ENCODE data around the gene CHN2. TPM values are rescaled to one million over a fixed set of nuclear protein-coding genes. Genes with fewer than 3 reads are reported as not detected.

Gene CHN2
- total RNA-seq, 1 donor from 2014 or later: 0.33 TPM

GRCh38 chr7:29479301-29480200 is 285.0 kb downstream of the CHN2 start:
- Mint-ChIP-seq H3K4me3 (no peak overlapping the region), H3K27ac (no peak overlapping the region)
- intact Hi-C loops (cut with micrococcal nuclease): no loop called here

GRCh38 chr7:29480451-29480850 is 285.9 kb downstream of the CHN2 start:
- Mint-ChIP-seq H3K4me3 (no peak overlapping the region), H3K4me1 (no peaks in the 10 kb centered on the region), H3K9me3 (no peaks in the 10 kb centered on the region), H3K27me3 (no peaks in the 10 kb centered on the region), H3K27ac (no peak overlapping the region), H3K36me3 (ENCODE audit: low read depth) (no peaks in the 10 kb centered on the region)
- no peak for DNase-seq
- intact Hi-C loops (cut with micrococcal nuclease): no loop called here

More at GRCh38 chr7:29479301-29480200, 285.0 kb downstream of the CHN2 start:
- H3K4me1 Mint-ChIP-seq: no peaks in the 10 kb centered on the region
- H3K9me3 Mint-ChIP-seq: no peaks in the 10 kb centered on the region
- no peak for DNase-seq
- H3K36me3 Mint-ChIP-seq (ENCODE audit: low read depth): no peaks in the 10 kb centered on the region
- no peaks in the 10 kb centered on the region for H3K27me3 Mint-ChIP-seq

- Mint-ChIP-seq H3K9me3 (no peaks in the 10 kb centered on the region), H3K36me3 (ENCODE audit: low read depth) (no peaks in the 10 kb centered on the region), H3K4me3 (no peak overlapping the region), H3K4me1 (no peaks in the 10 kb centered on the region), H3K27me3 (no peaks in the 10 kb centered on the region), H3K27ac (no peak overlapping the region)
- no peak for DNase-seq
- intact Hi-C loops (cut with micrococcal nuclease): no loop called here
Observed at GRCh38 chr7:29480934-29481651, 286.5 kb downstream of the CHN2 start.

- no peaks in the 10 kb centered on the region for H3K4me1 Mint-ChIP-seq
- intact Hi-C loops (cut with micrococcal nuclease): no loop called here
- DNase-seq: no peak
- no peak overlapping the region for H3K4me3 Mint-ChIP-seq
- H3K9me3 Mint-ChIP-seq: no peaks in the 10 kb centered on the region
- H3K27ac Mint-ChIP-seq: no peak overlapping the region
- H3K27me3 Mint-ChIP-seq: no peaks in the 10 kb centered on the region
- no peaks in the 10 kb centered on the region for H3K36me3 Mint-ChIP-seq (ENCODE audit: low read depth)
Observed at GRCh38 chr7:29482056-29482455, 287.5 kb downstream of the CHN2 start.

- H3K4me1 Mint-ChIP-seq: no peaks in the 10 kb centered on the region
- H3K4me3 Mint-ChIP-seq: no peak overlapping the region
- no peak overlapping the region for H3K27ac Mint-ChIP-seq
- H3K36me3 Mint-ChIP-seq (ENCODE audit: low read depth): no peaks in the 10 kb centered on the region
- intact Hi-C loops (cut with micrococcal nuclease): no loop called here
- DNase-seq: no peak
- no peaks in the 10 kb centered on the region for H3K9me3 Mint-ChIP-seq
- H3K27me3 Mint-ChIP-seq: no peaks in the 10 kb centered on the region
Observed at GRCh38 chr7:29483219-29484104, 288.9 kb downstream of the CHN2 start.

GRCh38 chr7:29484280-29484679 is 289.7 kb downstream of the CHN2 start:
- Mint-ChIP-seq H3K4me3 (no peak overlapping the region), H3K27me3 (no peaks in the 10 kb centered on the region), H3K36me3 (ENCODE audit: low read depth) (no peaks in the 10 kb centered on the region), H3K27ac (no peak overlapping the region), H3K4me1 (no peaks in the 10 kb centered on the region), H3K9me3 (no peaks in the 10 kb centered on the region)
- intact Hi-C loops (cut with micrococcal nuclease): no loop called here
- no peak for DNase-seq

- no peak for DNase-seq
- Mint-ChIP-seq H3K27ac (no peak overlapping the region), H3K9me3 (no peaks in the 10 kb centered on the region), H3K4me3 (no peak overlapping the region), H3K27me3 (no peaks in the 10 kb centered on the region), H3K36me3 (ENCODE audit: low read depth) (no peaks in the 10 kb centered on the region), H3K4me1 (no peaks in the 10 kb centered on the region)
- intact Hi-C loops (cut with micrococcal nuclease): no loop called here
Observed at GRCh38 chr7:29485339-29486190, 291.0 kb downstream of the CHN2 start.

- no peaks in the 10 kb centered on the region for H3K36me3 Mint-ChIP-seq (ENCODE audit: low read depth)
- H3K27me3 Mint-ChIP-seq: no peaks in the 10 kb centered on the region
- intact Hi-C loops (cut with micrococcal nuclease): no loop called here
- H3K27ac Mint-ChIP-seq: no peak overlapping the region
- H3K4me3 Mint-ChIP-seq: no peak overlapping the region
- DNase-seq: no peak
- H3K9me3 Mint-ChIP-seq: no peaks in the 10 kb centered on the region
- no peaks in the 10 kb centered on the region for H3K4me1 Mint-ChIP-seq
Observed at GRCh38 chr7:29486191-29486700, 291.7 kb downstream of the CHN2 start.

GRCh38 chr7:29487424-29487823 is 292.8 kb downstream of the CHN2 start:
- H3K27ac Mint-ChIP-seq: no peak overlapping the region
- H3K9me3 Mint-ChIP-seq: no peaks in the 10 kb centered on the region
- no peak for DNase-seq
- H3K27me3 Mint-ChIP-seq: no peaks in the 10 kb centered on the region
- H3K36me3 Mint-ChIP-seq (ENCODE audit: low read depth): no peaks in the 10 kb centered on the region
- intact Hi-C loops (cut with micrococcal nuclease): no loop called here
- no peaks in the 10 kb centered on the region for H3K4me1 Mint-ChIP-seq
- no peak overlapping the region for H3K4me3 Mint-ChIP-seq

GRCh38 chr7:29488203-29488970 is 293.8 kb downstream of the CHN2 start:
- H3K27ac Mint-ChIP-seq: no peak overlapping the region
- no peaks in the 10 kb centered on the region for H3K4me1 Mint-ChIP-seq
- no peak overlapping the region for H3K4me3 Mint-ChIP-seq
- H3K27me3 Mint-ChIP-seq: no peaks in the 10 kb centered on the region
- intact Hi-C loops (cut with micrococcal nuclease): no loop called here
- H3K9me3 Mint-ChIP-seq: no peaks in the 10 kb centered on the region
- no peaks in the 10 kb centered on the region for H3K36me3 Mint-ChIP-seq (ENCODE audit: low read depth)
- DNase-seq: no peak

- no peaks in the 10 kb centered on the region for H3K4me1 Mint-ChIP-seq
- H3K9me3 Mint-ChIP-seq: no peaks in the 10 kb centered on the region
- H3K27me3 Mint-ChIP-seq: no peaks in the 10 kb centered on the region
- DNase-seq: no peak
- no peak overlapping the region for H3K4me3 Mint-ChIP-seq
- intact Hi-C loops (cut with micrococcal nuclease): no loop called here
- no peaks in the 10 kb centered on the region for H3K36me3 Mint-ChIP-seq (ENCODE audit: low read depth)
- H3K27ac Mint-ChIP-seq: no peak overlapping the region
Observed at GRCh38 chr7:29488977-29489376, 294.4 kb downstream of the CHN2 start.

GRCh38 chr7:29490094-29490607 is 295.6 kb downstream of the CHN2 start:
- Mint-ChIP-seq H3K36me3 (ENCODE audit: low read depth) (no peaks in the 10 kb centered on the region), H3K27ac (no peak overlapping the region), H3K4me1 (no peaks in the 10 kb centered on the region), H3K4me3 (no peak overlapping the region), H3K9me3 (no peaks in the 10 kb centered on the region), H3K27me3 (no peaks in the 10 kb centered on the region)
- DNase-seq: no peak
- intact Hi-C loops (cut with micrococcal nuclease): no loop called here
